T-helper 2 cell treated with Interferon-gamma antibody and Interleukin-4, amounts not matched to agents 100 ng/mL and 5 ng/mL, for 36 hours (primary cell): ENCODE measurements around the gene HOXB9. TPM values are rescaled to one million over a fixed set of nuclear protein-coding genes. Genes with fewer than 3 reads are reported as not detected.

Source experiments
- intact Hi-C: fragments of 100-400 bp; cut with micrococcal nuclease; formaldehyde crosslinking; loops from one replicate; pipeline ENCODE4 v1.15.1; 2023
- total RNA-seq: library from RNA; stranded (reverse); gene quantifications from 2 replicates; pipeline ENCODE4 v1.2.3, GENCODE V29; 2022

Gene HOXB9
- total RNA-seq, result 0.09 TPM in 2 replicates

DNA sequence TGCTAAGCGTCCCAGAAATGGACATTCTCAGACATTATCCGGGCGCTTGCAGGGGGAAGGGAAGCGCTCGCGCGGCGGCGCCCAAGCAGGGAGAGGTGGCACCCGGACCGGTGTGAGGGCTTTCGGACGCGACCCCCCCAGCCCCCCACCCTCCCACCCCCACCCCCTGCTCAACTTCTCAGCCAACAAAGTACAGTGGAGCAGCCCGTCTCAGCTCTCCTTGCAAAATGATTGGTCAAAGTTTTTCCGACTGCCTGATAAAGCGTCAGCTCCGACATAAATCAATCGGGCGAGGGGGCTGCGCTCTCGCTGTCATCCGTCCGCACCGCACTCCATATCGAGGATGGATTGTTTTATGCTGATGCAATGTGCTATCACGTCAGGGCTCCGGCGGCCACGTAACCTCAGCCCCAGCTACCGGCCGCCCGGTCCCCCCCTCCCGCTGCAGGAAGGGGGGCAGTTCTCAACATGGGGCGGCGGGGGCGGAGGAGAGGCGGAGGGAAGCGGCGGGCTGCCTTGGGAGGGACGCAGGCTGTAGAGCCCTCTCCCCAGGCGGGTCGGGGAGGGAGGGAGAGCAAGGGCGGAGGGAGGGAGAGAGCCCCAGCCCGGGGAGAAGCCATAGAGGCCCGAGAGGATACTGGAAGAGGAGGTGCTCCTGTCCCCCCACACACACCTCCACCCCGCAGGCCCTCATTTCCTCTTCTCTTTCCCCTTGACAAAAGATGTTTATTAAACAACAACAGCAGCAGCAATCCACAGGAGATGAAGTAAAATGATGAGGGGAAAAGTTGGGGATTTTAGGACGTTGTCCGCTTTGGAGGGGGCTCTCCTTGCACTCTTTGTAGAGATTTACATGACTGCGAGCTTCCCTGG lies at the start of gene HOXB9:
Gene HOXB9, minus strand, starts transcription at position 114 of the 873 bp plus-strand sequence. Its CDS starts 89 bp downstream, at position 25.
- intact Hi-C loops, result no loop called here

GRCh38 chr17:48672340-48672739 lies 46.2 kb upstream of the HOXB9 start:
- intact Hi-C loops, result no loop called here

DNA sequence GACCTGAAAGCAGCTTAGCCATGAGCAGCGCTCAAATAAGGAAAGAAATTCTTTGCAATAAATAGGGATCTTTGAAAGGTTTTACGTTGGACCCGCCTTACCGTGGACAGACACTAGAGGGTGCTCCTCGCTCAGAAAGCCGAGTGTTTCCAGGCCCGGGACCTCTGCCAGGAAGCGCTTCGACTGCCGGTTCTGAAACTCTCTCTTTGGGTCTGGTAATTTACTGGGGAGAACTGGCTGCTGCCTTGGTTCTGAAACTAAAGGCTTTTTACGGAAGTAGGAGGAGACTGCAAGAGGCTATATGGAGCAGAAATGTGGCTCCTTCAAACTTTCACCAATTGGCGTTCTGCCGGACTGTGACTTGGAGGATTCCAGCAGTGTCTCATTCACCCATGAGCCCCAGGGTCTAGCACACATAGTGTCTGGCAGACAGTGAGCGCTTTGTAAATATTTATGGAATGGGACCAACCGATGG lies 45.6 kb upstream of the HOXB9 start:
- intact Hi-C loops, result loop anchor here (2.0 kb wide), 1 partner anchor 207 kb away; no protein-coding TSS in a partner anchor

DNA sequence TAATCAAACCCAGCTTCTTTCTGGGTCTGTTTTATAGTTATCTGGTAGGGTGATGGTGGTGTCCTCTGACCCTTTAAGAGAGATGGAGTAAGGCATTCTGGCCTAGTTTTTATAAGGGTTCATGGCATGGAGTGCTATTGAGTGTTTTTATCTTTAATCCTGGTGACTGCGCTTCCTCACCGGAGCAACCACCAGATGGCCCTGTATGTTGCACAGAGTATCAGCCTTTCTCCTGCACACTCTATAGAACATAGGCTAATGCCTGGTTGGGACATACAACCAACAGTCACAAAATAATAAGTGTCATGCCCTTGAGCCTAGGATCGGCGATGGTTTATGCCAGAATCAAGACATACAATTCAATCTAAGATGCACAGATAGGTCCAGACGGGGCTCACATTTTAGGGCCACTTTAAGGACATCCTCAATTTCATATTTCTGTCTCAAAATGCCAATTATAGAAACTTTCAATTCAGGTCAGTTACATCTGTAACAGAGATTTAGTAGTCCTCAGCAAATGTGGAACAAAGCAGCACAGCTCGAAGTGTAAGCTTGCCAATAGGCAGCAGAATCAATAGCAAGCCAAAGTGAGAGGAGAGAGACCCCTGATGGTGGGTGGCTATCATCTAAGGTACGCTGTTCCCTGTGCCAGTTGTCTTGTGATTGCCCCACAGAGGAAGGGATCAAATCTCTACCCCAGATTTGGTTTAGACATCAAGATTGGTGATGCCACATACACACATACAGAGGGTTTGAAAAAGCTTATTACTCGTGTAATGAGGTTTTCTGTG lies 37.2 kb upstream of the HOXB9 start:
- intact Hi-C loops, result no loop called here

DNA sequence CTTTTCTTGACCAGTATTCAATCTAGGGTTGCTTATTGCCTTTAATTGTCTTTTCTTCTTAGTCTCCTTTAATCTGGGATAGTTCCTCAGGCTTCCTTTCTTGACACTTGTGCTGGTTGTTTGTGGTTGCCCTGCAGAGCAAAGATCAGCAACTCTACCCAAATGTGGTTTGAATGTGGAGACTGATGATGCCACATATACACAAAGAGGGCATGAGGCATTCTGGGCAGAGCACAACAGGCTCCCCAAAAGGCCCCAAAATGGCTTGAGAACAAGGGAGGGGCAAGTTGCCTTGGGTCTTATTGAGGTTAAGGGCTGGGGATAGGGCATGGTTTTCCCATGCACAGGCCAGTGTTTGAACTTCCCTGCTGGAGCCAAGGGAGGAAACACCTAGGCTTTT lies 29.8 kb upstream of the HOXB9 start:
- intact Hi-C loops, result no loop called here

DNA sequence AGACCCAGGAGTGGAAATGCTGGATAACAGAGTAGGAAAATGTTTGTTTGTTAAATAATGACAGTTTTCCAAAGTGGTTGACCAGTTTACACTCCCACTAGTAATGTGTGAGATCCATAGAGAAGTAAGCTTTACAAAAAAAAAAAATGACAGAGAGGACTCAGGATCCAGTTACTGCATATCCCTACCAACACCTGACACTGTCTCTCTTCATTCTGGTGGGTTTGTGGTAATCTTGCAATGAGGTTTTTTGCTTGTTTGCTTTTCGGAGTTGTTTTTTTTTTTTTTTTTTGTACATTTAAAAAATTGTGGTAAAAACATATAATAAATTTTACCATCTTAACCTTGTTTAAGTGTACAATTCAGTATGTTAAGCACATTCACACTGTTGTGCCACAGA lies 23.6 kb upstream of the HOXB9 start:
- intact Hi-C loops, result no loop called here

DNA sequence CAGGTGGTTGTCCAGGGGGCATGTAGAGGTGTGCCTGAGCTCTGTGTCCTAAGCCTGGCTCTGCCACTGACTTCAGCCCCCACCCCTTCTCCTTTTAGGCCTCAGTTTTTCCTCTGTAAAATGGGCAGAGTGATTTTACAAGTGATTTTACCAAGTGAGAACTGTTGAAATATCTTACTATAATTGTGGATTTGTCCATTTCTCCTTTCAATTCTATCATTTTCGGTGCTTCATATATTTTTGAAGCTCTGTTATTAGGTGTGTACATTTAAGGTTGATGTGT lies 21.7 kb upstream of the HOXB9 start:
- intact Hi-C loops, result no loop called here

- intact Hi-C loops, result no loop called here
Measured at GRCh38 chr17:48647103-48647962, 21.2 kb upstream of the HOXB9 start.

DNA sequence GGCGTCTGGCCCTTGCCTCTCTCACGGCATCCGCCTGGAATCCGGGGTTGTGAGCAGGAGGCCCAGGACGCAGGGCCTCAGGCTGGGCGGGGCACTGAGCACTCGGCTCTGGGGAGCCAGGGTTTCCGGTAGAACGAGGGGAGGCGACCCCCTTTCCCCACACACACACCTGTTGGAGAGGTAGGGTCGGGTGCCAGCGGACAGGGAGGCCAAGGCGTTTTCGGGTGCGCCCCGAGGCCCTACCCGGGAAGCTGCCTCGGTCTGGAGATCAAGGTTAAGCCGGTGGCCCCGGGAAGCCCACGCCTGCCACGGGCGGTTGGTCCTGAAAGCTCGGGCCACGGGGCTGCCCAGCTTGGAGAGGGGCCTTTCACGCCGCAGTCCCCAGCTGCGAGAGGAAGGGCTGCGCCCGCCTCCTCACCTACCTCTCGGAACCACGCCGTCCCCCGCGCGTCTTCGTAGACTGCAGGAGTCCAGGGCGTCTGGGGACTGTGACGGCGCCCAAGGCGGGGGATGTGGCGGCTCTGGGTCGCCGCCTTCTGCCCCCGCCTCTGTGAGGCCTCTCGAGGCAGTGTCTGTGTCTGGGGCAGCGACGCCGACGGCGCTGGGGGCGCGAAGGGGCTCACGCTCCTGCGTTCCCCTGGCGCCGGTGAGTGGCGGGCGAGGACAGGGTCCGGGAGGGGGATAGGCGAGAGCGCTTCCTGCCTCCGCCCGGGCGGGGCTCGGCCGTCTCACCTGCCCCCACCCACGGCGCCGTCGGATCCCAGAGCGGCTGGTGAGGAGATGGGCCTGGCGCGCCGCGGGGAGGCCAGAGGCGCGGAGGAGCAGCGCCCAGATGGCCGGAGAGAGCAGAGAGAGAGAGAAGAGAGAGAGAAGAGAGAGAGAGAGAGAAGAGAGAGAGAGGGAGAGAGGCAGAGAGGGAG lies 20.3 kb upstream of the HOXB9 start:
- intact Hi-C loops, result no loop called here

- intact Hi-C loops, result no loop called here
Measured at GRCh38 chr17:48645639-48646182, 19.6 kb upstream of the HOXB9 start.

DNA sequence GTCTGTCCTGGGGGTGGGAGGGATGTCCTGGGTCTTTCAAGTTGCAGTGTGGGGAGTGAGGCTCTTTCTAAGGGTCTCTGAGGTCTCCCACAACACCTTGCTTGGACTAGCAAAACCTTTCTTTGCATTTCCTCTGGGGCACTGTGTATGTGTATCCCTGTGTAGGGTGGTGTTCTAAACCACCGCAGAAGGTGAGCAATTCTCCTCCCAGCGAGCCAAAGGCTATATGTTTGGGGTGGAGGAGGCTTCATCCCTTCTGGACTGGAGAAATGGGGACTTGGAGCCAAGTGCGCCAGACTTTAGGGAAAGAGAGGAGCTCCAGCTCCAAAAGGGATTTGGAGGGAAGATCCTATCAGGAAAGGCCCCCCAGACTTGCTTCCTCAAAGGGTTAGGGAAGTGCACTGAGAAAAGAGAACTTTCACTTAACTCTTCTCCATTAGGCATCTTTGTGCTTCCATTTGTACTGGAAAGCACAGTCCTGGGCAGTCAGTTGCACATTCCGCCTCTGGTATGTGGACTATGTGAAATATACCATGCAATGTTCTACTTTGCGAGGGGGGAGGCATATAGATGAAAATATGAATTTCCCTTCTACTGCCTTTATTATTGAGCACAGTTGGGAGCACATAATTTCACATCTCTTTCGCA lies 18.9 kb upstream of the HOXB9 start:
- intact Hi-C loops, result loop anchor here (5.0 kb wide), 1 partner anchor 77 kb away; the partner anchor contains the start of genes PRAC1 and PRAC2

DNA sequence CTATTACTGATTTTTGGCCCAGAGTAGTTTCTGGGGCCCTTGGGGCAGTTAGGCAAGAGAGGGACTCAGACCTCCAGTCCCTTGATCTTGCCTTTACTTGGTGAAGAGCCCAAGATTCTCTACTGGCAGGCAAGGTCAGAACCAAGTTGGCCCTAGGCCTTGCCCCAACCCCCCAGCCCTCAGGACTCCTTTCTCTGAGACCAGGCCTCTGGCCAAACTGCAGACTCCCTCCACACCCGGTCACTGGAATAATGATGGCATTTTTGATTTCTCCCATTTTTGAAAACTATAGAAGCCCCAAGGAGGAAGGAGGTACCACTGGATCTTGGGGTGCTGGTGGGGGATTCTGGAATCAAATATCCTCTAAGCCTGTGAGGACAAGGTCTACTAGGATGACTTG lies 18.0 kb upstream of the HOXB9 start:
- intact Hi-C loops, result loop anchor here (5.0 kb wide), 1 partner anchor 78 kb away; the partner anchor contains the start of genes PRAC1 and PRAC2

DNA sequence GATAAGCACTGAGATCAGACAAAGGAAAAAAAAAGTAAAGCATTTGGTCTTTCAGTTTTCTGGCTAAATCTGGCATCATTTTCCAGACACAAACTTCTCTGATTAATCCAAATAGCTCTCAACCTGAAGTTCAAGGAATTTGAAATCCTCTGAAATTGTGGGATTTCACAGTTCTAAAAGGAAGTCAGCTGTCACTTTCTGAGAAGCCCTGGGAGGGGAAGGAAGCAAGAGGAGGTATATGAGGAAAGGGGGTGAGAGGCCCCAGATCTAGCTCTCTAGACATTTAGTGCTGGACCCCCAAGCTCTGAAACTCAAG lies 17.5 kb upstream of the HOXB9 start:
- intact Hi-C loops, result loop anchor here (5.0 kb wide), 1 partner anchor 79 kb away; the partner anchor contains the start of genes PRAC1 and PRAC2

- intact Hi-C loops, result loop anchor here (5.0 kb wide), 1 partner anchor 79 kb away; the partner anchor contains the start of genes PRAC1 and PRAC2
Measured at GRCh38 chr17:48642843-48643696, 16.9 kb upstream of the HOXB9 start.

GRCh38 chr17:48642059-48642842 lies 16.1 kb upstream of the HOXB9 start:
- intact Hi-C loops, result loop anchor here (5.0 kb wide), 1 partner anchor 80 kb away; the partner anchor contains the start of genes PRAC1 and PRAC2

DNA sequence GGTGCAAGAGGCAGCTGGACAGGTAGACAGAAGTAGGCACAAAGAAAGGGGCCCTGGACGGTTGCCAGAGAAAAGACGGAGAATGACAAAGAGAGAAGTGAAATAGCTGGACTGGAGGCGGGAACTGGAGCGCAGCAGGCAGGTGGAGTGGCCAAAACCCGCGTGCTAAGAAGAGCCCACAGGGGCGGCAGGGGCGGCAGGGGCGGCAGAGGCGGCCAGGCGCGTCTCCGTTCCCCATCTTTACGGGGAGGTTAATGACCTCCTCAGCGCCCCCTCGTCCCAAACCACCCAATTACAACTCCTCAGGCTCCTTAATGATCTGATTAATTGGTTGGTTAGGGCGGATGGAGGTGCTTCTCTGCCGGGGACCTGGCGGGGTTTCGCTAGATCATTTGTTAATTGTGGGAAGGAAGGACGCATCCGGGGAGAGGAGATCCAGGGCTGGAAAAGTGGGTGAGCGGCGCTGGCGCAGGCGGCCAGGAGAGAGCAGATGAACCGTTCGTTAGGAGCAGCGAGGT lies 15.4 kb upstream of the HOXB9 start:
- intact Hi-C loops, result loop anchor here (5.0 kb wide), 1 partner anchor 81 kb away; the partner anchor contains the start of genes PRAC1 and PRAC2

GRCh38 chr17:48640858-48641180 lies 14.7 kb upstream of the HOXB9 start:
- intact Hi-C loops, result loop anchor here (5.0 kb wide), 1 partner anchor 81 kb away; the partner anchor contains the start of genes PRAC1 and PRAC2
